ENCODE data around the gene TFPT. TPM values are rescaled to one million over a fixed set of nuclear protein-coding genes. Genes with fewer than 3 reads are reported as not detected.

Gene TFPT
- total and polyA plus RNA-seq, 2 of the 4 experiments (the other 2 are of a cell fraction), result 7.9 to 17.1 TPM

DNA sequence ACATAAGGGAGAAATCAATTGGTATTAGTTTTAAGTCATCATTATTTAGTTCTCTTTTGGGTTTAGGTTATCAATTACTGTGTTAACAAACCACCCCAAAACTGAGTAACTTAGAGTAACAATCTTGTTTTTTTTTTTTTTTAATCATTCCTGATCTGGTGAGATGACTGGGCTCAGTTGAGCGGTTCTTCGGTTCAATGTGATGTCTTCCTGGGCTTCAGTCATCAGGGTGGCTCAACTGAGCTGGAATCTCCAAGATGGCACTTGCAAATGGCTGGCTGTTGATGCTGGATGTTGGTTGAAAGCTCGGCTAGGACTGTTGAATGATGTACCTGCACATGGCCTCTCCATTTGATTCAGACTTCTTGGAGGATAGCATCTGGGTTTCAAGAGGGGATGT, 31.0 kb downstream of the TFPT start:
- Histone ChIP-seq H2AK5ac (ENCODE audit: low read depth, low read length) (no peak overlapping the region), H3K14ac (replicated peaks; ENCODE audit: low read depth, low read length) (no peak overlapping the region), H2BK20ac (ENCODE audit: low read depth, low read length) (no peak overlapping the region), H3K9me1 (ENCODE audit: insufficient read depth, low read length) (no peaks in the 10 kb centered on the region), H2BK120ac (ENCODE audit: low read depth, low read length) (no peak overlapping the region), H2AFZ (replicated peaks; ENCODE audit: low read length, poor library complexity) (no peak overlapping the region), H3K4me1 (ENCODE audit: control insufficient read depth, insufficient read depth, low read length) (no peaks in the 10 kb centered on the region), H4K8ac (ENCODE audit: low read depth in 2 of 2, low read length in 2 of 2) (no peak overlapping the region), H4K20me1 (ENCODE audit: insufficient read depth, low read length) (no peaks in the 10 kb centered on the region), H3K27ac (ENCODE audit: insufficient read depth, low read length) (no peak overlapping the region), H4K5ac (ENCODE audit: low read depth, low read length) (no peak overlapping the region), H3K56ac (ENCODE audit: extremely low read depth, insufficient read depth, low read length) (no peak overlapping the region), H2AK9ac (replicated peaks; ENCODE audit: low read depth, low read length, poor library complexity) (no peak overlapping the region), H4K91ac (ENCODE audit: insufficient read depth, low read depth, low read length) (no peak overlapping the region), H2BK15ac (ENCODE audit: low read depth, low read length) (no peak overlapping the region), H3K79me1 (ENCODE audit: low read depth in 1 of 2, low read length in 2 of 2) (no peaks in the 10 kb centered on the region), H3K27me3 (ENCODE audit: control insufficient read depth, insufficient read depth, low read length) (no peaks in the 10 kb centered on the region), H3K23ac (ENCODE audit: low read depth, low read length) (no peak overlapping the region), H3K18ac (ENCODE audit: low read depth, low read length) (no peak overlapping the region), H3K4me2 (ENCODE audit: low read depth, low read length) (no peak overlapping the region), H2BK5ac (ENCODE audit: low read depth, low read length, poor library complexity, severe bottlenecking) (no peak overlapping the region), H3K36me3 (ENCODE audit: control insufficient read depth, insufficient read depth, low read length) (no peaks in the 10 kb centered on the region), H3K9ac (ENCODE audit: low read depth, low read length) (no peak overlapping the region), H3K9me3 (ENCODE audit: control insufficient read depth, insufficient read depth, low read length) (peaks cover 6% of the 10 kb centered on the region; the same call in 1 of the 2 replicates), H3K4ac (ENCODE audit: low read depth, low read length) (no peak overlapping the region), H3K4me3 (ENCODE audit: insufficient read depth, low read depth, low read length) (no peak overlapping the region)
- intact Hi-C loops (cut with micrococcal nuclease) (no loop called here), dilution Hi-C loops (cut with HindIII; ENCODE audit: low sequenced_read_pairs, unreplicated experiment) (no loop called here), in situ Hi-C loops (cut with MboI; ENCODE audit: low sequenced_read_pairs) (no loop called here)
- TF ChIP-seq, protein P1, sequence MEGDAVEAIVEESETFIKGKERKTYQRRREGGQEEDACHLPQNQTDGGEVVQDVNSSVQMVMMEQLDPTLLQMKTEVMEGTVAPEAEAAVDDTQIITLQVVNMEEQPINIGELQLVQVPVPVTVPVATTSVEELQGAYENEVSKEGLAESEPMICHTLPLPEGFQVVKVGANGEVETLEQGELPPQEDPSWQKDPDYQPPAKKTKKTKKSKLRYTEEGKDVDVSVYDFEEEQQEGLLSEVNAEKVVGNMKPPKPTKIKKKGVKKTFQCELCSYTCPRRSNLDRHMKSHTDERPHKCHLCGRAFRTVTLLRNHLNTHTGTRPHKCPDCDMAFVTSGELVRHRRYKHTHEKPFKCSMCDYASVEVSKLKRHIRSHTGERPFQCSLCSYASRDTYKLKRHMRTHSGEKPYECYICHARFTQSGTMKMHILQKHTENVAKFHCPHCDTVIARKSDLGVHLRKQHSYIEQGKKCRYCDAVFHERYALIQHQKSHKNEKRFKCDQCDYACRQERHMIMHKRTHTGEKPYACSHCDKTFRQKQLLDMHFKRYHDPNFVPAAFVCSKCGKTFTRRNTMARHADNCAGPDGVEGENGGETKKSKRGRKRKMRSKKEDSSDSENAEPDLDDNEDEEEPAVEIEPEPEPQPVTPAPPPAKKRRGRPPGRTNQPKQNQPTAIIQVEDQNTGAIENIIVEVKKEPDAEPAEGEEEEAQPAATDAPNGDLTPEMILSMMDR (conservative IDR thresholded peaks at IDR 0.05; ENCODE audit: low read depth, low read length), result no peak
- TF ChIP-seq, protein P2, sequence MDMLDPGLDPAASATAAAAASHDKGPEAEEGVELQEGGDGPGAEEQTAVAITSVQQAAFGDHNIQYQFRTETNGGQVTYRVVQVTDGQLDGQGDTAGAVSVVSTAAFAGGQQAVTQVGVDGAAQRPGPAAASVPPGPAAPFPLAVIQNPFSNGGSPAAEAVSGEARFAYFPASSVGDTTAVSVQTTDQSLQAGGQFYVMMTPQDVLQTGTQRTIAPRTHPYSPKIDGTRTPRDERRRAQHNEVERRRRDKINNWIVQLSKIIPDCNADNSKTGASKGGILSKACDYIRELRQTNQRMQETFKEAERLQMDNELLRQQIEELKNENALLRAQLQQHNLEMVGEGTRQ (IDR thresholded peaks at IDR 0.05; ENCODE audit: low read depth, low read length), result no peak
- TF ChIP-seq RFX5 (IDR thresholded peaks at IDR 0.05; ENCODE audit: low read depth, low read length) (no peak), MAZ (IDR thresholded peaks at IDR 0.05; ENCODE audit: borderline replicate concordance, low read depth, low read length) (no peak), CEBPB (IDR thresholded peaks at IDR 0.05; ENCODE audit: low read depth, low read length) (no peak), NFE2L2 (IDR thresholded peaks at IDR 0.05; ENCODE audit: low read depth, low read length) (no peak), CHD1 (IDR thresholded peaks at IDR 0.05; ENCODE audit: low read depth, low read length) (no peak), RCOR1 (IDR thresholded peaks at IDR 0.05; ENCODE audit: insufficient replicate concordance, low read length) (no peak), MAFK (IDR thresholded peaks at IDR 0.05; ENCODE audit: low read depth, low read length) (no peak), BHLHE40 (IDR thresholded peaks at IDR 0.05; ENCODE audit: low read depth, low read length) (no peak), FOS (IDR thresholded peaks at IDR 0.05; ENCODE audit: low read depth, low read length) (no peak), MXI1 (IDR thresholded peaks at IDR 0.05; ENCODE audit: borderline replicate concordance, low read depth, low read length) (no peak), RAD21 (IDR thresholded peaks at IDR 0.05; ENCODE audit: low read length) (no peak), POLR2A (IDR thresholded peaks at IDR 0.05; ENCODE audit: low read depth, low read length) (no peak)
- TF ChIP-seq, protein P3, sequence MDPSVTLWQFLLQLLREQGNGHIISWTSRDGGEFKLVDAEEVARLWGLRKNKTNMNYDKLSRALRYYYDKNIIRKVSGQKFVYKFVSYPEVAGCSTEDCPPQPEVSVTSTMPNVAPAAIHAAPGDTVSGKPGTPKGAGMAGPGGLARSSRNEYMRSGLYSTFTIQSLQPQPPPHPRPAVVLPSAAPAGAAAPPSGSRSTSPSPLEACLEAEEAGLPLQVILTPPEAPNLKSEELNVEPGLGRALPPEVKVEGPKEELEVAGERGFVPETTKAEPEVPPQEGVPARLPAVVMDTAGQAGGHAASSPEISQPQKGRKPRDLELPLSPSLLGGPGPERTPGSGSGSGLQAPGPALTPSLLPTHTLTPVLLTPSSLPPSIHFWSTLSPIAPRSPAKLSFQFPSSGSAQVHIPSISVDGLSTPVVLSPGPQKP (IDR thresholded peaks at IDR 0.05; ENCODE audit: borderline replicate concordance, low read depth, low read length), result no peak
- CTCF ChIA-PET, result no interaction called here
- no TSS peak for BruUV-seq (replicated peaks)
- no peak for DNase-seq
- no peak for ATAC-seq (ENCODE audit: low read depth)
- WGBS, 2 experiments (ENCODE audit: extremely low coverage in 2 of 2, insufficient read length in 1 of 2), result no CpG with 5 or more reads among the region's 3 CpGs
- POLR2A ChIA-PET (ENCODE audit: unreplicated experiment), result no interaction called here

Measured in IMR-90 (cell line).